ENCODE data around the gene PLXNA4. TPM values are rescaled to one million over a fixed set of nuclear protein-coding genes. Genes with fewer than 3 reads are reported as not detected.

Gene PLXNA4
- total and polyA plus RNA-seq, 3 experiments from 2014 or later = 0.02 to 0.05 TPM; not detected in 1

- Mint-ChIP-seq H3K9me3 (peaks cover 0 to 7% (median 3%) of the 10 kb centered on the region in 5 donors), H3K4me1 (no peaks in the 10 kb centered on the region), H3K36me3 (no peaks in the 10 kb centered on the region), H3K27ac (no peak overlapping the region), H3K4me3 (no peak overlapping the region), H3K27me3 (peaks cover 5 to 18% of the 10 kb centered on the region in 2 donors)
- no peaks in the 10 kb centered on the region for H3K36me3 ChIP-seq (ENCODE audit: insufficient read depth, low read length)
- no peak overlapping the region for H3K27ac ChIP-seq (ENCODE audit: low read depth, low read length)
- H3K27me3 ChIP-seq (ENCODE audit: insufficient read depth, low read length, poor library complexity, severe bottlenecking) = no peaks in the 10 kb centered on the region
- DNase-seq = no peak
- H3K4me1 ChIP-seq (ENCODE audit: insufficient read depth, low read length) = no peaks in the 10 kb centered on the region
- POLR2A ChIA-PET = no interaction called here
- H3K9me3 ChIP-seq (ENCODE audit: low read length) = no peaks in the 10 kb centered on the region
- CTCF ChIA-PET = no interaction called here
- H3K4me3 ChIP-seq (ENCODE audit: low read length) = no peak overlapping the region
These were observed 334.0 kb downstream of the PLXNA4 start for GRCh38 chr7:132242192-132242812.

GRCh38 chr7:132240821-132241422 lies 335.3 kb downstream of the PLXNA4 start:
- H3K4me3 ChIP-seq (ENCODE audit: low read length) = no peak overlapping the region
- no peak for DNase-seq
- CTCF ChIA-PET = no interaction called here
- H3K4me3 Mint-ChIP-seq = no peak overlapping the region
- H3K4me1 Mint-ChIP-seq = no peaks in the 10 kb centered on the region
- no peaks in the 10 kb centered on the region for H3K9me3 ChIP-seq (ENCODE audit: low read length)
- no peaks in the 10 kb centered on the region for H3K36me3 ChIP-seq (ENCODE audit: insufficient read depth, low read length)
- peaks cover 0 to 7% (median 0%) of the 10 kb centered on the region in 5 donors for H3K9me3 Mint-ChIP-seq
- no peak overlapping the region for H3K27ac Mint-ChIP-seq
- no peaks in the 10 kb centered on the region for H3K27me3 ChIP-seq (ENCODE audit: insufficient read depth, low read length, poor library complexity, severe bottlenecking)
- H3K4me1 ChIP-seq (ENCODE audit: insufficient read depth, low read length) = no peaks in the 10 kb centered on the region
- peaks cover 5 to 13% of the 10 kb centered on the region in 2 donors for H3K27me3 Mint-ChIP-seq
- no peaks in the 10 kb centered on the region for H3K36me3 Mint-ChIP-seq
- POLR2A ChIA-PET = no interaction called here
- no peak overlapping the region for H3K27ac ChIP-seq (ENCODE audit: low read depth, low read length)

- no peaks in the 10 kb centered on the region for H3K36me3 ChIP-seq (ENCODE audit: insufficient read depth, low read length)
- H3K4me3 Mint-ChIP-seq = no peak overlapping the region
- CTCF ChIA-PET = no interaction called here
- no peaks in the 10 kb centered on the region for H3K4me1 ChIP-seq (ENCODE audit: insufficient read depth, low read length)
- H3K27me3 Mint-ChIP-seq = peaks cover 5 to 7% of the 10 kb centered on the region in 2 donors
- no peaks in the 10 kb centered on the region for H3K36me3 Mint-ChIP-seq
- no peak overlapping the region for H3K27ac ChIP-seq (ENCODE audit: low read depth, low read length)
- H3K9me3 Mint-ChIP-seq = peaks cover 0 to 1% (median 0%) of the 10 kb centered on the region in 5 donors
- no peaks in the 10 kb centered on the region for H3K4me1 Mint-ChIP-seq
- H3K27ac Mint-ChIP-seq = no peak overlapping the region
- POLR2A ChIA-PET = no interaction called here
- no peaks in the 10 kb centered on the region for H3K9me3 ChIP-seq (ENCODE audit: low read length)
- H3K4me3 ChIP-seq (ENCODE audit: low read length) = no peak overlapping the region
- no peaks in the 10 kb centered on the region for H3K27me3 ChIP-seq (ENCODE audit: insufficient read depth, low read length, poor library complexity, severe bottlenecking)
- DNase-seq = no peak
These were observed 336.0 kb downstream of the PLXNA4 start for GRCh38 chr7:132240262-132240661.

GRCh38 chr7:132239422-132239994 lies 336.8 kb downstream of the PLXNA4 start:
- no peaks in the 10 kb centered on the region for H3K9me3 Mint-ChIP-seq
- H3K4me3 Mint-ChIP-seq = no peak overlapping the region
- H3K4me3 ChIP-seq (ENCODE audit: low read length) = no peak overlapping the region

GRCh38 chr7:132234711-132235110 lies 341.6 kb downstream of the PLXNA4 start:
- Histone ChIP-seq H3K27ac (ENCODE audit: low read depth, low read length) (no peak overlapping the region), H3K9me3 (ENCODE audit: low read length) (no peaks in the 10 kb centered on the region), H3K27me3 (ENCODE audit: insufficient read depth, low read length, poor library complexity, severe bottlenecking) (no peaks in the 10 kb centered on the region), H3K4me3 (ENCODE audit: low read length) (no peak overlapping the region), H3K4me1 (ENCODE audit: insufficient read depth, low read length) (no peaks in the 10 kb centered on the region), H3K36me3 (ENCODE audit: insufficient read depth, low read length) (no peaks in the 10 kb centered on the region)
- Mint-ChIP-seq H3K27ac (no peak overlapping the region), H3K9me3 (no peaks in the 10 kb centered on the region), H3K4me3 (no peak overlapping the region), H3K4me1 (no peaks in the 10 kb centered on the region), H3K36me3 (no peaks in the 10 kb centered on the region), H3K27me3 (peaks cover 0 to 5% of the 10 kb centered on the region in 2 donors)
- ChIA-PET CTCF (no interaction called here), POLR2A (no interaction called here)
- no peak for DNase-seq

More at GRCh38 chr7:132239422-132239994, 336.8 kb downstream of the PLXNA4 start:
- no peaks in the 10 kb centered on the region for H3K36me3 ChIP-seq (ENCODE audit: insufficient read depth, low read length)
- H3K4me1 ChIP-seq (ENCODE audit: insufficient read depth, low read length) = no peaks in the 10 kb centered on the region
- Mint-ChIP-seq H3K4me1 (no peaks in the 10 kb centered on the region), H3K36me3 (no peaks in the 10 kb centered on the region), H3K27me3 (peaks cover 2 to 5% of the 10 kb centered on the region in 2 donors), H3K27ac (no peak overlapping the region)
- POLR2A ChIA-PET = no interaction called here
- no peak overlapping the region for H3K27ac ChIP-seq (ENCODE audit: low read depth, low read length)
- DNase-seq = no peak
- CTCF ChIA-PET = no interaction called here
- no peaks in the 10 kb centered on the region for H3K9me3 ChIP-seq (ENCODE audit: low read length)
- H3K27me3 ChIP-seq (ENCODE audit: insufficient read depth, low read length, poor library complexity, severe bottlenecking) = no peaks in the 10 kb centered on the region

GRCh38 chr7:132232406-132232805 lies 343.9 kb downstream of the PLXNA4 start:
- POLR2A ChIA-PET = no interaction called here
- Mint-ChIP-seq H3K4me3 (no peak overlapping the region), H3K27me3 (no peaks in the 10 kb centered on the region), H3K9me3 (no peaks in the 10 kb centered on the region), H3K4me1 (no peaks in the 10 kb centered on the region), H3K27ac (no peak overlapping the region), H3K36me3 (no peaks in the 10 kb centered on the region)
- H3K27me3 ChIP-seq (ENCODE audit: insufficient read depth, low read length, poor library complexity, severe bottlenecking) = no peaks in the 10 kb centered on the region
- H3K9me3 ChIP-seq (ENCODE audit: low read length) = no peaks in the 10 kb centered on the region
- CTCF ChIA-PET = no interaction called here
- no peaks in the 10 kb centered on the region for H3K36me3 ChIP-seq (ENCODE audit: insufficient read depth, low read length)
- H3K4me3 ChIP-seq (ENCODE audit: low read length) = no peak overlapping the region
- DNase-seq = no peak
- H3K27ac ChIP-seq (ENCODE audit: low read depth, low read length) = no peak overlapping the region
- H3K4me1 ChIP-seq (ENCODE audit: insufficient read depth, low read length) = no peaks in the 10 kb centered on the region

GRCh38 chr7:132230462-132230861 lies 345.8 kb downstream of the PLXNA4 start:
- no peak overlapping the region for H3K27ac Mint-ChIP-seq
- H3K9me3 ChIP-seq (ENCODE audit: low read length) = no peaks in the 10 kb centered on the region

GRCh38 chr7:132228240-132228639 lies 348.0 kb downstream of the PLXNA4 start:
- H3K36me3 Mint-ChIP-seq = no peaks in the 10 kb centered on the region
- H3K9me3 Mint-ChIP-seq = no peaks in the 10 kb centered on the region
- ChIA-PET CTCF (no interaction called here), POLR2A (no interaction called here)
- no peaks in the 10 kb centered on the region for H3K4me1 Mint-ChIP-seq
- Histone ChIP-seq H3K4me1 (ENCODE audit: insufficient read depth, low read length) (no peaks in the 10 kb centered on the region), H3K27ac (ENCODE audit: low read depth, low read length) (no peak overlapping the region), H3K36me3 (ENCODE audit: insufficient read depth, low read length) (no peaks in the 10 kb centered on the region), H3K27me3 (ENCODE audit: insufficient read depth, low read length, poor library complexity, severe bottlenecking) (no peaks in the 10 kb centered on the region), H3K4me3 (ENCODE audit: low read length) (no peak overlapping the region), H3K9me3 (ENCODE audit: low read length) (no peaks in the 10 kb centered on the region)
- DNase-seq = no peak
- H3K27me3 Mint-ChIP-seq = peaks cover 3 to 6% of the 10 kb centered on the region in 2 donors
- H3K27ac Mint-ChIP-seq = no peak overlapping the region
- H3K4me3 Mint-ChIP-seq = no peak overlapping the region

More at GRCh38 chr7:132230462-132230861, 345.8 kb downstream of the PLXNA4 start:
- no peaks in the 10 kb centered on the region for H3K27me3 ChIP-seq (ENCODE audit: insufficient read depth, low read length, poor library complexity, severe bottlenecking)
- H3K36me3 Mint-ChIP-seq = no peaks in the 10 kb centered on the region
- ChIA-PET POLR2A (no interaction called here), CTCF (no interaction called here)
- H3K27ac ChIP-seq (ENCODE audit: low read depth, low read length) = no peak overlapping the region
- no peaks in the 10 kb centered on the region for H3K27me3 Mint-ChIP-seq
- H3K36me3 ChIP-seq (ENCODE audit: insufficient read depth, low read length) = no peaks in the 10 kb centered on the region
- H3K4me1 ChIP-seq (ENCODE audit: insufficient read depth, low read length) = no peaks in the 10 kb centered on the region
- no peak overlapping the region for H3K4me3 Mint-ChIP-seq
- DNase-seq = no peak
- H3K4me3 ChIP-seq (ENCODE audit: low read length) = no peak overlapping the region
- no peaks in the 10 kb centered on the region for H3K9me3 Mint-ChIP-seq
- H3K4me1 Mint-ChIP-seq = no peaks in the 10 kb centered on the region

All from CD8-positive, alpha-beta memory T cell (primary cell).